Eye (tissue), 1 donor: ENCODE results near the gene OR11H1.
"Not testable (repeated sequence)": the region's sequence is repeated elsewhere in the genome, so short reads cannot be mapped to it uniquely, and the experiment has no call there.

Experiments used
- DNase-seq: peaks from one replicate; pipeline ENCODE4 v3.0.0-alpha.2; 2015

The OR11H1 gene, protein sequence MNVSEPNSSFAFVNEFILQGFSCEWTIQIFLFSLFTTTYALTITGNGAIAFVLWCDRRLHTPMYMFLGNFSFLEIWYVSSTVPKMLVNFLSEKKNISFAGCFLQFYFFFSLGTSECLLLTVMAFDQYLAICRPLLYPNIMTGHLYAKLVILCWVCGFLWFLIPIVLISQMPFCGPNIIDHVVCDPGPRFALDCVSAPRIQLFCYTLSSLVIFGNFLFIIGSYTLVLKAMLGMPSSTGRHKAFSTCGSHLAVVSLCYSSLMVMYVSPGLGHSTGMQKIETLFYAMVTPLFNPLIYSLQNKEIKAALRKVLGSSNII

DNA sequence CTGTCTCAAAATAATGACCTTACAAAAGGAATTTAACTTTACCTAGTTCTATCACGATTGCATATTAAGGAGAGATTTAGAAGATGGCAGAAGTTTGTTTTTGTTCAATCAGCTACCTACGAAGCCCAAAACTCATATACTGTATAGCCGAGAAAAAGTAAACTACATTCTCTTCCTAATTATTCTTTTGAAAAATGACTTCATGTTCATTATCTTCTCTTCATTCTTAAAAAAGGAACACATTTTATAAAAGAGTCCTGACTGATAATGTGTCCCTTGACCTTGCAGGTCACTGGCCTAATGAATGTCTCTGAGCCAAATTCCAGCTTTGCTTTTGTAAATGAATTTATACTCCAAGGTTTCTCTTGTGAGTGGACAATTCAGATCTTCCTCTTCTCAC is at the start of gene OR11H1:
TSS of gene OR11H1 (plus strand) at position 301 of the 400 bp plus-strand sequence. CDS start at position 301, 0 bp downstream.
- DNase-seq: not testable (repeated sequence)

DNA sequence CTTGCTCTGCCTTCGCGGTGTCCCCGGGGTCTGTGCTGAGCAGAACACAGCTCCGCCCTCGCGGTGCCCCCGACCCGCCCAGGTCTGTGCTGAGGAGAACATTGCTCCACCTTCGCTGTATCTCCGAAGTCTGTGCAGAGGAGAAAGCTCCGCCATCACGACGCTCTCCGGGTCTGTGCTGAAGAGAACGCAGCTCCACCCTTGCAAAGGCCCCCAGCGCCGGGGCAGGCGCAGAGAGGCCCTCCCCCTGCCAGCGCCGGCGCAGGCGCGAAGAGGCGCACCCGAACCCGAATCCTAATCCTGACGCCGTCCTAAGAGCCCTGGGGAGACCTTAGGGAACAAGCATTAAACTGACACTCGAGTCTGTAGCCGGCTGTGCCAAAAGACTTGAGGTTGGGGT is 18.0 kb upstream of the OR11H1 start:
- not testable (repeated sequence) for DNase-seq

DNA sequence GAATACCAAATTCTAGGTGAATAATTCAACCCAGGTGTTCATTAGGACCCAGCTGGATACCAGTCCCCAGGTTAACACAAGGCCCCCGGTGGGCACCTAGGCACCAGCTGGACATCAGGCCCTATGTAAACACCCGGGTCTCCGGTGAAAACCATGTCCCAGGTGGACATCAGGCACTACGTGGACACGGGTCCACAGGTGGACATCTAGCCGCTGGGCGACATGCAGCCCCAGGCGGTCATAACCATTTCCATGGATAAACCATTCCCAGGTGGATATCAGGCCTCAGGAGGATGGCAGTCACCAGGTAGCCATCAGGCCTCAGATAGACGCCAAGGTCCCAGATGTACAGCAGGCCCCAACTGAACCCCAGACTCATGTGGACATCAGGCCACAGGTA is 12.1 kb upstream of the OR11H1 start:
- DNase-seq: not testable (repeated sequence)

DNA sequence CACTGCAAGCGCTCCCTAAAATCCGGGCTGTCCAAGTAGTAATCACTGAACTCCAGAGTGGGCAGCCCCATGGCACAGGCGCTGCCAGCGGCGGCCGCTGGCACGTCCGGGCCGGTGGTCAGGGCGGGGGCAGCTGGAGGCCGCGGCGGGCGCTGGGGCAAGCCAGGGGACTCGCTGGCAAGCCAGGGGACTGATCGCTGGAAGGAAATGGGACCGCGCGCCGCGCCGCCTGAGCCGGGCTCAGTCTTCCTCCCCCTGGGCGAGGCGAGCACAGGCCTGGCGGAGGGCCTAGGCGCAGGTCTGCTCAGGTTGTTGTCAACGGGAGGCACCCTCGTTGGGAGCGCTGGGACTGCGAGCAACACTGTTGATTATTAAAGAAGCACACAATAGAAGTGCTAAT is 25.8 kb downstream of the OR11H1 start:
- not testable (repeated sequence) for DNase-seq

DNA sequence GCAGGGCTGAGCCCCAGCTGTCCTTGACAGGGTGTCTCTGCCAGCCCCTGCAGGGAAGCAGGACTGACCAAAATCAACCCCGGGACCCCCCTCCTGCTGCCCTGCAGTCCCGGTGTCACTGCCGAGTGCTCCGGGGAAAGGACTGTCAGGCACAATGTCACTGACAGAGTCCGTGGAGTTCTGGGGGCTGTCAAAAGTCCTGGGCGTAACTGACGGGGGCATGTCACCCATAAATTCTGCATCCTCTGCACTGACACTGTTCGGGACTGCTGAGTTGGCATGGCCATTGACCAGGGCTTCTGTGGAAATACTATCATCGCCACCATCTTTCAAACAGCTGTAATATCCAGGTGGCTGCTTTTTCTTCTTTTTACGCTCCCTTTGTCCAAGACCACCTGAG is 35.5 kb downstream of the OR11H1 start:
- DNase-seq: not testable (repeated sequence)

DNA sequence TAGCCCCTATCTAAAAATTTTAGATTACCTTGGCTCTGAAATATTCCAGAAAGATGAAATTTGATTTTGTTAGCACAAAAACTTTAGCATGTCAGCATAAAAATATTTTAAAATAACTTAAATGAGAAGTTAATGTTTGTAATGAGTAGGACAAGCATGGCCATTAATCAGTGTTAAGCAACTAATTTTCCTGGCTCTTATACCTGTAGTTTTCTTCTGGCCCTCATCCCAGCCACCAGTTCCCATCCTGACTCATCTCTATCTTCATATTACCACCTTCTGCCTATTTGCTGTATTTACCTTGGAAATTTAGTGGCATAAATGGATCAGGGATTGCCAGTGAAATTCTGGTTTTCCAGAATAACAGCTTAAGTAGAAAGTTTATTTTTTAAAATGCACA is 37.1 kb downstream of the OR11H1 start:
- not testable (repeated sequence) for DNase-seq
